ENCODE results near the gene TMEFF1.
"Not testable (repeated sequence)": the region's sequence is repeated elsewhere in the genome, so short reads cannot be mapped to it uniquely, and the experiment has no call there.

Gene TMEFF1

DNA sequence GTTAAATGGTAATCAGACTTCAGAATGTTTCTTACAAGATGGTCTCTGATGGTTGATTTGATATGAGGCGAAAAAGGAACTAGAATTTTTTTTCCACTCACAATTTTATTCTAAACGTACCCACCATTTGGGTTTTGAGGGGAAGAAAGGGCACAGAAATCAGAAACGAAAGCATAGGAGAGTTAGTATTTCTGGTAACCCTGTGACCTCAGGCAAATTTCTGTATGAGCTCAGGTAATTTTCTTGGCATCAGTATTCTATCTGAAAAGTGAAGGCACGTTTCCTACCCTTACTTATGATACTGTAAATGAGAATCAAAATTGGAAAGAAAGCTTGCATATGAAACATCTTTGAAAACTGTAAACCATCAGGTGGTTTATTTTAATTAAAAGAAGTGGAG is 26.5 kb downstream of the TMEFF1 start:
- ChIA-PET POLR2A (no interaction called here), CTCF (no interaction called here)
- TF ChIP-seq, protein P1, sequence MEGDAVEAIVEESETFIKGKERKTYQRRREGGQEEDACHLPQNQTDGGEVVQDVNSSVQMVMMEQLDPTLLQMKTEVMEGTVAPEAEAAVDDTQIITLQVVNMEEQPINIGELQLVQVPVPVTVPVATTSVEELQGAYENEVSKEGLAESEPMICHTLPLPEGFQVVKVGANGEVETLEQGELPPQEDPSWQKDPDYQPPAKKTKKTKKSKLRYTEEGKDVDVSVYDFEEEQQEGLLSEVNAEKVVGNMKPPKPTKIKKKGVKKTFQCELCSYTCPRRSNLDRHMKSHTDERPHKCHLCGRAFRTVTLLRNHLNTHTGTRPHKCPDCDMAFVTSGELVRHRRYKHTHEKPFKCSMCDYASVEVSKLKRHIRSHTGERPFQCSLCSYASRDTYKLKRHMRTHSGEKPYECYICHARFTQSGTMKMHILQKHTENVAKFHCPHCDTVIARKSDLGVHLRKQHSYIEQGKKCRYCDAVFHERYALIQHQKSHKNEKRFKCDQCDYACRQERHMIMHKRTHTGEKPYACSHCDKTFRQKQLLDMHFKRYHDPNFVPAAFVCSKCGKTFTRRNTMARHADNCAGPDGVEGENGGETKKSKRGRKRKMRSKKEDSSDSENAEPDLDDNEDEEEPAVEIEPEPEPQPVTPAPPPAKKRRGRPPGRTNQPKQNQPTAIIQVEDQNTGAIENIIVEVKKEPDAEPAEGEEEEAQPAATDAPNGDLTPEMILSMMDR (IDR thresholded peaks at IDR 0.05; ENCODE audit: control extremely low read depth, extremely low read depth, low read depth, missing control alignments) = no peak
- DNase-seq (ENCODE audit: extremely low spot score) = no peak

DNA sequence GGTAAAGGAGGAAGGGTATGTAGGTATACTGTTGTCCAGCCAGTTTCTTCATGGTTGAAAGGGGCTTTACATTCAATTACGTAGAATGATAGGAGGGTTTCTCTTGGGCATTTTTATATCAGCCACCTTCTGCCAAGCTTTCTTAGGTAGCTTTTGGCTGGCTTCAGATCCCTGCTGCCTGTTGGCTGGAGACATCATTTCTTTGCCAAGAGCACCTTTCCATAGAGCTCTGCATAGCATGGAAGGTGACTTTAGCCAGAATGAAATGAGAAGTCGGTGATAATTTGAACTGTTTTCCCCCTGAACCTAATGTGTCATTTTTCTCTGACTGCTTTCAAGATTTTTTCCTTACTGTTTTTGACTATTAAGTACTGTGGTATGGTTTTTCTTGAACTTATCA is 26.9 kb downstream of the TMEFF1 start:
- CTCF ChIA-PET = no interaction called here
- POLR2A ChIA-PET = no interaction called here
- DNase-seq (ENCODE audit: extremely low spot score) = no peak
- TF ChIP-seq, protein P1 (IDR thresholded peaks at IDR 0.05; ENCODE audit: control extremely low read depth, extremely low read depth, low read depth, missing control alignments) = no peak

DNA sequence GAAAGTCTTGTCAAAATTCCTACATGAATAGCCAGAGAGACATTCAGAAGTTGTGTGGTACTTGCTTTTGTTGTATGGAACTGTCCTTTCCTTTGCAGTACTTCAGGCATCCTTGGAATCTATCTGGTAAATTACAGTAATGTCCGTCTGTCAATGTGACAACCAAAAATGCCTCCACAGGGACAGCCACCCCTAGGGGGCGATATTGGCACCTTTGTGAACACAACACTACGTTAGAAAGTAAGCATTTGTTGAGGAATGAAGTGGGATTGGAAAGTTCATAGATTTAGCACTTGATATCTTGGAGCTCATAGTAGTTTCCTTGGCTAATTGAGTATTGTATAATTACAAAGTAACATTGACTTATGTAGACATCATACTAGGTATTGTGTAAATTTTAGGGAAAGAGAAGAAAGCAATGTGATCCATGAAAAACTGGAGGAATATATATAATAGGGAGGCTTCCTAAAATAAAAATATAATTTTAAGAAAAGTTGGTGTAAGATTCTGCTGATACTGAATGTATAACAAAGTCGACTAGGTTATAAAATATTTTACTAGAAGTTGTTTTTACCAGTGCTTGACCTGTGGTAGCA is 32.7 kb downstream of the TMEFF1 start:
- ChIA-PET POLR2A (no interaction called here), CTCF (interaction anchor here (0.6 to 3.3 kb wide), 9 partner anchors 8 to 90 kb away, joined by 3 to 9 read pairs (median 4); partner anchors contain the start of gene TMEFF1)
- peak; percentile 36 for DNase-seq (ENCODE audit: extremely low spot score)
- TF ChIP-seq, protein P1 (IDR thresholded peaks at IDR 0.05; ENCODE audit: control extremely low read depth, extremely low read depth, low read depth, missing control alignments) = peak; percentile 72

DNA sequence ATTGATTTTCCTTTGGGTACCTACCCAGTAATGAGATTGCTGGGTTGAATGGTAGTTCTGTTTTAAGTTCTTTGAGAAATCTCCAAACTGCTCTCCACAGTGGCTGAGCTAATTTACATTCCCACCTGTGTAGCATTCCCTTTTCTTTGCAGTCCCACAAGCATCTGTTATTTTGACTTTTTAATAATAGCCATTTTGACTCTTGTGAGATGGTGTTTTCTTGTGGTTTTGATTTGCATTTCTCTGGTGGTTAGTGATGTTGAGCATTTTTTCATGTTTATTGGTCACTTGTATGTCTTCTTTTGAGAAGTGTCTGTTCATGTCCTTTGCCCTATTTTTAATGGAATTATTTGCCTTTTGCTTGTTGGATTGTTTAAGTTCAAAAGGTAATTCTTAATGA is 34.4 kb downstream of the TMEFF1 start:
- CTCF ChIA-PET; DNase-seq (ENCODE audit: extremely low spot score); POLR2A ChIA-PET: not testable (repeated sequence)

DNA sequence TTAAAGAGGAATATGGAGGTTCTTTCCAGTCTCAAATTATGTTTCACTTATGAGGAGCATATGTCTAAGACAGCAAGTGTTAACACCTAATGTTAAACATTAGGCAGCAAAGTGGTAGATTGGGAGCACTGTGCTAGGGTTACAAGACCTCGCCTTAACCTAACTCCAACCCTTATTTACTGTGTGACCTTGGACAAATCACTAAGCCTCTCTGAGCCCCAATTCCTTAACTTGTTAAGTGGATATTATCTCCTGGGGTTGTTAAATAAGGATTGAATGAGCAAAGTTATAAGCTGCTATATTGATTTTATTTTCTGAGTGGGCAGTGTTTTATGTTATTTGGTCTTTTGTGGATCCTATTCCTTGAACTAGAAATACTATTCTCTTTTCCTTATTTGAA is 38.3 kb downstream of the TMEFF1 start:
- ChIA-PET POLR2A (no interaction called here), CTCF (no interaction called here)
- no peak for DNase-seq (ENCODE audit: extremely low spot score)
- TF ChIP-seq, protein P1 (IDR thresholded peaks at IDR 0.05; ENCODE audit: control extremely low read depth, extremely low read depth, low read depth, missing control alignments) = no peak

DNA sequence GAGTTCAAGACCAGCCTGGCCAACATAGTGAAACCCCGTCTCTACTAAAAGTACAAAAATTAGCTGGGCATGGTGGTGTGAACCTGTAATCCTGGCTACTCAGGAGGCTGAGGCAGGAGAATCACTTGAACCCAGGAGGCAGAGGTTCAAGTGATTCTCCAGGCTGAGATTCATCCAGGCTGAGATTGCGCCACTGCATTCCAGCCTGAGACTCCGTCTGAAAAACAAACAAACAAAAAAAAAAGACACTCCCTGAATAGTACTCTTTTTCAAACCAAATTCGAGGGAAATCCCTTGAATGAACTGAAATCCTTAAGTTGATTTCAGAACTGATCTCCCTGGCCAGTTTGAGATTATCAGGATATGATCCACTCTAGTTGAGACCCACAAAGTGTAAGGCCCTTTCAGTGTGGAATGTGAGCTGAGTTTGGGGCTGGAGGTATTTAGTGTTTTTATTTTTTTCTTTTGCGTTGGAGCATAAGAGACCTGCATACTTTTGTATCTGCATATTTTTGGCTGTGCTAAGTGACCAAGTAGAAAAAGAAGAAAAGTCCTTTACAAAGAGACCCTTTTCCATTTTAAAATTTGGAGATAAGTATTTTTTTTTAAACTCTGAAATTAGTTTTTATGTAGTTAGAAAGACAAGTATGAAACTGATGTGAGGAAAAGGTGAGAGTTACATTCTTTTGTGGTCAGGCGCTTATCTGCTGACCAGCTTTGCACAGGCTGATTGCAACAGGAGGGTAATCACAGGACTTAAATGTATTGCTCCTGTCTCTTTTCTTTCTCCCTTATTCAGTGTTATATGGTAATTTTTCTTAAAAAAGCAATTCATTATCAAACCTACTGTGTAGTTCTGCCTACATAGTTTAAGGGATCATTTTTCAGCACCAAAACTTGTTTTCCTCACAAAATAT is 42.9 kb downstream of the TMEFF1 start:
- CTCF ChIA-PET = no interaction called here
- no peak for DNase-seq (ENCODE audit: extremely low spot score)
- POLR2A ChIA-PET = no interaction called here
- TF ChIP-seq, protein P1 (IDR thresholded peaks at IDR 0.05; ENCODE audit: control extremely low read depth, extremely low read depth, low read depth, missing control alignments) = no peak

DNA sequence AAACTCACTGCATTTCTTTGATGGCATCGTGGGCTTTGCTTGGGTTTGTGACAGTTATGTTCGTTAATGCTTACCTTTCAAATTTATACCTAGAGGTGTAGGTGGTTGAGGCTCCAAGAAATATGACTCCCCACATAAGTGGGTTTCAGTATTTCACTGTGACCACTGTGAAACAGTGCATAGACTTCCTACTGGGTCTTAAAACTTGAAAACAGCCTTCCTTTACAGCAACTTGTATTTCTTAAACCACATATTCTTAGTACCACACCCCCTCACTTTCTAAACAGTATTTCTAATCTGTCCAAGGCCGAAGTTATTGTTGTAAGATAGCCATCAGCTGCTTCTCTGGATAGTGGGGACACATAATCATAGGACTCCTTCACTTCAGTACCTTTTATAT is 48.3 kb downstream of the TMEFF1 start:
- POLR2A ChIA-PET = no interaction called here
- CTCF ChIA-PET = no interaction called here
- TF ChIP-seq, protein P1 (IDR thresholded peaks at IDR 0.05; ENCODE audit: control extremely low read depth, extremely low read depth, low read depth, missing control alignments) = no peak
- no peak for DNase-seq (ENCODE audit: extremely low spot score)
